ENCODE measurements around the gene KIF5B. TPM values are rescaled to one million over a fixed set of nuclear protein-coding genes. Genes with fewer than 3 reads are reported as not detected.

The KIF5B gene
- total and polyA plus RNA-seq, 2 of the 8 experiments (the other 6 are each of a cell fraction or from before 2014, with no cell fraction given) = 9.8 to 68.4 TPM

DNA sequence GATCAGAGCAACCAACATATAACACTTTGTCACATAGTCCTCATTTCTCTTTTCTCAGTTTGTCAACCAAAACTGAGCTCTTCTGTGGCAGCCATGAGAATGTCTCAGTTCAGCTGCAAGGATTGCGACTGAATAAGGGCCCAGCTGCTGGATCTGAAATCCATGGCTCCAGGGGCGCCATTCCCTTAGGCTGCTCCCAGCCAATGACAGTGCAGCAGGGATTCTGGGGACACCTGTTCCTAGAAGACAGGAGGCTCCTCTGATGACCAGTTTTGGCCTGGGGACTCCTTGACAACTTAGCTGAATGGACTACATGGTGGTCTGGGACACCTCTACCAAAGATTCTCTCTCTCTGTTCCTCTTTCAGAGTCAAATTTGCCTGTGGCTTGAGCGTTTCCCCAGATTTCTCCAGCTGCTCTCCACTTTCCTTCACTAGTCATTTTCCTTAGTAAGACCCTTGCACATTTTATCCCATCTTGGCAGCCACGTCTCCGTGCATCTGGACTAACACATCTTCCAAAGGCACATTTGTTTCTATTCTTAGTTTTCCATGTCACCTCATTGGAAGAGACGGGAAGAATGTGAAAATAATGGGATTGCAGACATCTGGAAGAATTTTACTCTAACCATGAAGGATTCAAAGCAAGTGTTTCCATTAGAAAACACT is 28.1 kb upstream of the KIF5B start:
- FAIRE-seq (no peak), DNase-seq (ENCODE audit: low read depth in 1 of 2, low spot score in 2 of 2) (no peak)
- no peaks in the 10 kb centered on the region for H3K27me3 ChIP-seq (replicated peaks in 1 of 4; ENCODE audit: control insufficient read depth in 3 of 4, extremely low read depth in 1 of 4, insufficient read depth in 3 of 4, low read length in 3 of 4)
- H2BK20ac ChIP-seq (ENCODE audit: low read length) = no peak overlapping the region
- peaks cover 0 to 3% (median 0%) of the 10 kb centered on the region in 4 experiments; a peak in 1 of 7 replicates for H3K4me1 ChIP-seq (replicated peaks in 1 of 4; ENCODE audit: control insufficient read depth in 3 of 4, insufficient read depth in 4 of 4, low read length in 3 of 4)
- H2BK5ac ChIP-seq (ENCODE audit: low read depth, low read length) = no peak overlapping the region
- TF ChIP-seq KDM5A (IDR thresholded peaks at IDR 0.05; ENCODE audit: low read length) (no peak), EZH2 (IDR thresholded peaks at IDR 0.05; ENCODE audit: low read depth, low read length, severe bottlenecking) (no peak)
- TF ChIP-seq, protein P1, sequence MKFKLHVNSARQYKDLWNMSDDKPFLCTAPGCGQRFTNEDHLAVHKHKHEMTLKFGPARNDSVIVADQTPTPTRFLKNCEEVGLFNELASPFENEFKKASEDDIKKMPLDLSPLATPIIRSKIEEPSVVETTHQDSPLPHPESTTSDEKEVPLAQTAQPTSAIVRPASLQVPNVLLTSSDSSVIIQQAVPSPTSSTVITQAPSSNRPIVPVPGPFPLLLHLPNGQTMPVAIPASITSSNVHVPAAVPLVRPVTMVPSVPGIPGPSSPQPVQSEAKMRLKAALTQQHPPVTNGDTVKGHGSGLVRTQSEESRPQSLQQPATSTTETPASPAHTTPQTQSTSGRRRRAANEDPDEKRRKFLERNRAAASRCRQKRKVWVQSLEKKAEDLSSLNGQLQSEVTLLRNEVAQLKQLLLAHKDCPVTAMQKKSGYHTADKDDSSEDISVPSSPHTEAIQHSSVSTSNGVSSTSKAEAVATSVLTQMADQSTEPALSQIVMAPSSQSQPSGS (IDR thresholded peaks at IDR 0.05; ENCODE audit: low read length) = no peak
- no peaks in the 10 kb centered on the region for H3K9me3 ChIP-seq (ENCODE audit: insufficient read depth in 2 of 2, low read depth in 1 of 2, low read length in 1 of 2)
- H2BK120ac ChIP-seq (replicated peaks; ENCODE audit: low read depth, low read length) = no peak overlapping the region
- H3K23me2 ChIP-seq (ENCODE audit: low read depth, low read length) = no peaks in the 10 kb centered on the region
- no peak overlapping the region for H4K91ac ChIP-seq (replicated peaks; ENCODE audit: insufficient read length, low read length)
- no peak overlapping the region for H4K8ac ChIP-seq (ENCODE audit: extremely low read depth, insufficient read depth, low read length)
- H2BK12ac ChIP-seq (ENCODE audit: low read depth, low read length) = no peak overlapping the region
- no peak overlapping the region for H3K18ac ChIP-seq (ENCODE audit: extremely low read depth, low read length)
- no peaks in the 10 kb centered on the region for H3K36me3 ChIP-seq (ENCODE audit: control insufficient read depth in 2 of 4, insufficient read depth in 4 of 4, low read length in 3 of 4)
- H2BK15ac ChIP-seq (ENCODE audit: low read length) = no peak overlapping the region
- POLR2A ChIA-PET (ENCODE audit: partially characterized antibody) = no interaction called here
- CTCF ChIA-PET (ENCODE audit: partially characterized antibody) = no interaction called here
- no peak overlapping the region for H3K27ac ChIP-seq (ENCODE audit: low read depth, low read length)
- no peak overlapping the region for H3K4me3 ChIP-seq (ENCODE audit: extremely low read depth in 1 of 4, insufficient read depth in 2 of 4, low read depth in 3 of 4, low read length in 4 of 4)
- no peaks in the 10 kb centered on the region for H3K79me1 ChIP-seq (ENCODE audit: low read depth, low read length)
- no peak overlapping the region for H3K9ac ChIP-seq (replicated peaks in 1 of 4; ENCODE audit: extremely low read depth in 1 of 4, low read depth in 3 of 4, low read length in 3 of 4)
- no peak overlapping the region for H3K23ac ChIP-seq (ENCODE audit: insufficient read length)
- no peak overlapping the region for H3K4me2 ChIP-seq (ENCODE audit: insufficient read depth in 1 of 2, low read depth in 2 of 2, low read length in 2 of 2)
- no peak overlapping the region for H3K14ac ChIP-seq (ENCODE audit: insufficient read length)
- no peaks in the 10 kb centered on the region for H3K79me2 ChIP-seq (ENCODE audit: control insufficient read depth in 1 of 2, insufficient read depth in 2 of 2, low read length in 2 of 2)
- 77% methylated on average over 6 of the region's 6 CpGs; no CpG with 5 or more reads in 1 of the 2 experiments for WGBS, 2 experiments (ENCODE audit: extremely low coverage in 1 of 2, insufficient coverage in 1 of 2, insufficient read length in 1 of 2, insufficient replicate concordance in 2 of 2, low coverage in 1 of 2, low lambda C conversion rate in 2 of 2, missing lambda C conversion rate in 1 of 2)
- no peak overlapping the region for H3K56ac ChIP-seq (replicated peaks; ENCODE audit: insufficient read length, low read depth, low read length)
- no peaks in the 10 kb centered on the region for H4K20me1 ChIP-seq (replicated peaks in 1 of 2; ENCODE audit: control insufficient read depth in 1 of 2, insufficient read depth in 2 of 2, low read length in 2 of 2)
- H4K5ac ChIP-seq (ENCODE audit: insufficient read length, low read depth, low read length) = no peak overlapping the region
- no peak overlapping the region for H2AFZ ChIP-seq (ENCODE audit: low read length)
- no peak overlapping the region for H2AK5ac ChIP-seq (ENCODE audit: low read depth, low read length)
- H3K4ac ChIP-seq (replicated peaks; ENCODE audit: insufficient read length, low read depth, low read length) = peak overlapping the region; percentile 23
